ENCODE results near the gene PIP5KL1.

DNA sequence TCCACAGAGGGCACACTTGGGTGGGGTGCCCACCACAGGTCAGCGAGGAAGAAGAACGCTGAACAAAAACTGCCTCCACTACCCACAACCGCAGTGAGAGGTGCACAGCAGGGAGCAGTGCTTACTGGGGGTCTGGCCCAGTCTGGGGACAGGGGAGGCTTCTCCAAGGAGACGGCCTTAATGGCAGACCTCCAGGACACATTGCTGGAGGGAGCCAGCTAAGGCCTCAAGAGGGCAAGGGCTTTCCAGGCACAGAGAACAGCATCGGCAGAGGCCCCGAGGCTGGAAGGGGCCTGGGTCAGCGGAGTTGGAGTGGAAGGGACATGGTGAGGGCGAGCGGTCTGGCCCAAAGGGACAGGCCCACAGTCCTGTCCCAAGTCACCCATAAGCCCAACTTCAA, 15.4 kb upstream of the PIP5KL1 start:
- TF ChIP-seq, protein P1, sequence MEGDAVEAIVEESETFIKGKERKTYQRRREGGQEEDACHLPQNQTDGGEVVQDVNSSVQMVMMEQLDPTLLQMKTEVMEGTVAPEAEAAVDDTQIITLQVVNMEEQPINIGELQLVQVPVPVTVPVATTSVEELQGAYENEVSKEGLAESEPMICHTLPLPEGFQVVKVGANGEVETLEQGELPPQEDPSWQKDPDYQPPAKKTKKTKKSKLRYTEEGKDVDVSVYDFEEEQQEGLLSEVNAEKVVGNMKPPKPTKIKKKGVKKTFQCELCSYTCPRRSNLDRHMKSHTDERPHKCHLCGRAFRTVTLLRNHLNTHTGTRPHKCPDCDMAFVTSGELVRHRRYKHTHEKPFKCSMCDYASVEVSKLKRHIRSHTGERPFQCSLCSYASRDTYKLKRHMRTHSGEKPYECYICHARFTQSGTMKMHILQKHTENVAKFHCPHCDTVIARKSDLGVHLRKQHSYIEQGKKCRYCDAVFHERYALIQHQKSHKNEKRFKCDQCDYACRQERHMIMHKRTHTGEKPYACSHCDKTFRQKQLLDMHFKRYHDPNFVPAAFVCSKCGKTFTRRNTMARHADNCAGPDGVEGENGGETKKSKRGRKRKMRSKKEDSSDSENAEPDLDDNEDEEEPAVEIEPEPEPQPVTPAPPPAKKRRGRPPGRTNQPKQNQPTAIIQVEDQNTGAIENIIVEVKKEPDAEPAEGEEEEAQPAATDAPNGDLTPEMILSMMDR (IDR thresholded peaks at IDR 0.05; ENCODE audit: poor library complexity) = no peak
- TF ChIP-seq EZH2phosphoT487 (IDR thresholded peaks at IDR 0.05; ENCODE audit: low read depth, severe bottlenecking, unreplicated experiment) = no peak
